Omental fat pad (tissue), 4 donors: ENCODE measurements around the gene SNX4. TPM values are rescaled to one million over a fixed set of nuclear protein-coding genes. Genes with fewer than 3 reads are reported as not detected.

Experiments used
- ATAC-seq: fragments of 150-250 bp; one replicate; pipeline ENCODE4 v1.9.1; 2016; ENCODE audit warnings: mild to moderate bottlenecking, moderate library complexity; ENCODE audit not compliant: low FRiP score
- DNase-seq: peaks from one replicate; pipeline ENCODE4 v3.0.0-alpha.2; 2019; ENCODE audit warnings: low spot score
- CTCF ChIP-seq, 3 donors: fragments of 450-650 bp; IDR thresholded peaks; one replicate each; pipeline ENCODE4 v1.5.1; 2016 to 2017; ENCODE audit warnings: antibody characterized with exemption in 3 of 3, mild to moderate bottlenecking in 3 of 3, moderate library complexity in 2 of 3
- total RNA-seq, 4 donors: library from RNA; depleted of rRNA; stranded (reverse); fragments of >200 nt; gene quantifications; one replicate each; pipeline ENCODE4 v1.1.0, GENCODE V29; 2016

The SNX4 gene
- total RNA-seq, 4 donors from 2014 or later: 35.0 to 49.0 (median 39.6) TPM

GRCh38 chr3:125440559-125440955 lies 79.4 kb downstream of the SNX4 start:
- no peak for ATAC-seq
- no peak for TF ChIP-seq CTCF (IDR thresholded peaks at IDR 0.05)
- DNase-seq: no peak

DNA sequence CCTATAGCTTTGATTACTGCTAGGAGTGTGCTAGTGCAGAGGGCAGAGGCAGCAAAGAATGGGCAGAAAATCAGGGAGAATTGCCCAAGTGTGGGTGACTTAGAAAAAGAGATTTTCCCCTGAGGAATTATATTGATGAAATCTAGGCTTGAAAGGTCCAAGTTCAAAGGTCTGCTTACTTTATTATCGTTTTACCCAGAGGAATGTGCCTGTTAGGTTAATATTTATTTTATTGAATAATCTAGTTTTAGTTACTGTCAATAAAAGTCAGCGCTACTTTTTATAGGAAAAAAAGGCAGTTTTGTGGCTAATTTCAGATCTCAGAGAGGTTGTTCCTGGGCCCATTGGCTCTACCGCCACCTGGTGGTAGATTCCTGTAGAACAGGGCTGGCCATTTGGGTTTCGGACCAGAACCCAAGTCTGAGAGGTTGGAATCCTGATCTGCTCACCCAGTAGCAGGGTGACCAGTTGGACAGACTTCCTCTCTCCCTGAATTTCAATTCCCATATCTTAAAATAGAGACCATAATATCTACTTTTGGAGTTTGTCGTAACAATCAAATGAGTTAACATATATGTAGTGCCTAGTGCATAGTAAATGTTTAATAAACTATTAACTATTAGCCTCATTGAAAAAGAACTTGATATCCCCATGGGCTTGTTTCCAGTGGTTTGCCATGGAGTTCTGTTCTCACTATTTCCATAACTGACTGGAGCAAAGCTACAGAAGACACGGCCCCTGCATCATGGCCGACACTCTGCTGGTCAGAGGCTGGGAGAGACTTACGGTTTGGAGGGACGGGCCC lies 82.2 kb downstream of the SNX4 start:
- ATAC-seq (peak; percentile 76), DNase-seq (peak; percentile 77)
- TF ChIP-seq CTCF (IDR thresholded peaks at IDR 0.05): peak in 2 of 3 donors; percentile 20 to 72

DNA sequence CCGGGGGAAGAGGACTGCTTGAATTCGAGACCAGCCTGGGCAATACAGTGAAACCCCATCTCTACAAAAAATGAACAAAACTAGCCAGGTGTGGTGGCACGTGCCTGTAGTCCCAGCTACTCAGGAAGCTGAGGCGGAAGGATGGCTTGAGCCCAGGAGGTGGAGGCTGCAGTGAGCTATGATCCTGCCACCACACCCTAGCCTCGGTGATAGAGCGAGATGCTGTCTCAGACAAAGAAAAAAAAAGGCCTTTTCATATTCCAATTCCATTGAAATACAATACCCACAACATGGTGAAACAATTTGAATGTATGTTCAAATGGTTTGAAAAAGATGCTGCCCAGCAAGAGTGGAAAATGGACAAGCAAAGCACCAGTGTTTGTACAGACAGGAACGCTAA lies 83.1 kb downstream of the SNX4 start:
- no peak for TF ChIP-seq CTCF (IDR thresholded peaks at IDR 0.05)
- DNase-seq: no peak

DNA sequence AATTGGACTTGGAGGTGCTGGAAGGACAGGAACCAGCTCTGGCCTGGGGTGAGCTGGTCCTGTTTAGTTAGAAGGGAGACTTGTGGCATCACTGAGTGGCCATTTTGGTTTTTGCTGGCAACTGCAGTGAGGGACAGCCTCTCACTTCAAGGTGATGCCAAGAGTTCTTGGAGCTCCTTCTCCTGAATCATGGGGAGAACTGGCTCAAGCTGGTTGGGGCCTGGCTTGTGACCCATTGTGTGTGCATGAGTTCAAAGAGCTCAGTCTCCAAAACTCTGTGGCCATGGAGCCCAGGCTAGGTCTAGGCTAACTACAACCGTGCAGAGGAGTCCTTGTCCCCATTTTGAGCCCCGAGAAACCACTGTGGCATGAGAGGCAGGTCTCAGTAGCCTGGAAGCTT lies 84.8 kb downstream of the SNX4 start:
- ATAC-seq (no peak), DNase-seq (no peak)
- TF ChIP-seq CTCF (IDR thresholded peaks at IDR 0.05): no peak

More for the DNA sequence above, 83.1 kb downstream of the SNX4 start:
- no peak for ATAC-seq

GRCh38 chr3:125434582-125435011 lies 85.4 kb downstream of the SNX4 start:
- DNase-seq (no peak), ATAC-seq (no peak)
- TF ChIP-seq CTCF (IDR thresholded peaks at IDR 0.05): no peak

GRCh38 chr3:125433611-125434041 lies 86.4 kb downstream of the SNX4 start:
- no peak for DNase-seq
- TF ChIP-seq CTCF (IDR thresholded peaks at IDR 0.05): no peak
- no peak for ATAC-seq

DNA sequence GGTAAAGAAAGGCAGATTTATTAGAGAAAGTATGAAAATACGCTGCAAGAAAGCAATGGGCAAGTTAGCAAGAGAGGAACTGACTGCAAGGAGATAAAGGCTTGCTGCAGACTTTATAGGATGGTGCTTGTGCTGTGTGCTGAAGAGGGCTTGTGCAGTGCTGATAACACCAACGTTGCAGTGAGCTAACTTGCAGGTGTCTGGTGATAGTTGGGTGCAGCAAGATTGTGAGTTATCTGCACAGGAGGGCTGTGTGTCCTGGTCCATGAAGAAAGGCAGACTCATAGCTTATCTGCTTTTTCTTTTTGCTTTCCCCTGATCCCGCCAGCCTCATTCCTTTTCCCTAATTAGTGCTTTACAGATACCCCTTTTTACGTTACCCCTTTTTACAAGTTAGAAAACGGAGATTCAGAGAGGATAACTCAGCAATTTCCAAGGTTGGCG lies 86.9 kb downstream of the SNX4 start:
- DNase-seq (no peak), ATAC-seq (no peak)
- TF ChIP-seq CTCF (IDR thresholded peaks at IDR 0.05): no peak
